WTC11 (cell line): ENCODE data around the gene ZCCHC14. TPM values are rescaled to one million over a fixed set of nuclear protein-coding genes. Genes with fewer than 3 reads are reported as not detected.
"Not testable (repeated sequence)": the region's sequence is repeated elsewhere in the genome, so short reads cannot be mapped to it uniquely, and the experiment has no call there.

Experiments used
- ATAC-seq: fragments of 200-7000 bp; cut with Tn5 transposase; 2 replicates; pipeline ENCODE4 v1.10.0; 2021; ENCODE audit warnings: mild to moderate bottlenecking, moderate library complexity
- CTCF ChIA-PET: fragments of 300-600 bp; sonication (Branson Sonifier 250); formaldehyde crosslinking; loops from one replicate; lab custom pipeline; 2021; ENCODE audit warnings: antibody characterized with exemption; lab: Charles Lee
- POLR2A ChIA-PET: fragments of 350-600 bp; sonication (Branson Sonifier 250); formaldehyde crosslinking; loops from one replicate; lab custom pipeline; 2021; ENCODE audit warnings: antibody characterized with exemption; lab: Charles Lee
- DNase-seq: peaks from one replicate; pipeline ENCODE4 v3.0.0; 2021; ENCODE audit warnings: low spot score
- H3K27ac Mint-ChIP-seq: 2 replicates; pipeline ENCODE4 v1.8.0; 2021; ENCODE audit warnings: mixed read lengths
- H3K27me3 Mint-ChIP-seq: 2 replicates; pipeline ENCODE4 v1.8.0; 2021; ENCODE audit warnings: low read depth, mild to moderate bottlenecking, moderate library complexity, mixed read lengths
- H3K36me3 Mint-ChIP-seq: 2 replicates; pipeline ENCODE4 v1.8.0; 2021; ENCODE audit warnings: mixed read lengths
- H3K4me1 Mint-ChIP-seq: 2 replicates; pipeline ENCODE4 v1.8.0; 2022; ENCODE audit warnings: mixed read lengths
- H3K4me3 Mint-ChIP-seq: 2 replicates; pipeline ENCODE4 v1.8.0; 2021; ENCODE audit warnings: mild to moderate bottlenecking, moderate library complexity, mixed read lengths
- H3K9me3 Mint-ChIP-seq: 2 replicates; pipeline ENCODE4 v1.8.0; 2021; ENCODE audit warnings: mixed read lengths
- ARID4B ChIP-seq: sonication (generic); formaldehyde crosslinking; IDR thresholded peaks from 2 replicates; pipeline ENCODE4 v1.8.0; 2023; ENCODE audit warnings: missing genetic modification reagents, mild to moderate bottlenecking, borderline replicate concordance
- ATF1 ChIP-seq: sonication (generic); formaldehyde crosslinking; IDR thresholded peaks from 2 replicates; pipeline ENCODE4 v1.8.1; 2023; ENCODE audit warnings: mild to moderate bottlenecking, moderate library complexity, missing genetic modification reagents
- ATF3 ChIP-seq: sonication (generic); formaldehyde crosslinking; conservative IDR thresholded peaks from 2 replicates; pipeline ENCODE4 v1.8.1; 2022; ENCODE audit warnings: mild to moderate bottlenecking, missing genetic modification reagents
- CREB1 ChIP-seq: sonication (generic); formaldehyde crosslinking; IDR thresholded peaks from 2 replicates; pipeline ENCODE4 v1.8.0; 2023; ENCODE audit warnings: mild to moderate bottlenecking, missing genetic modification reagents
- E2F4 ChIP-seq: sonication (generic); formaldehyde crosslinking; IDR thresholded peaks from 2 replicates; pipeline ENCODE4 v1.8.1; 2022; ENCODE audit warnings: low read depth, mild to moderate bottlenecking, moderate library complexity, missing genetic modification reagents, borderline replicate concordance
- ELF4 ChIP-seq: sonication (generic); formaldehyde crosslinking; IDR thresholded peaks from 2 replicates; pipeline ENCODE4 v1.8.1; 2022; ENCODE audit warnings: low read depth, mild to moderate bottlenecking, moderate library complexity, missing genetic modification reagents
- EMX1 ChIP-seq: fragments of 250-450 bp; sonication (Bioruptor Pico); IDR thresholded peaks from 2 replicates; pipeline ENCODE4 v1.8.0; 2021; ENCODE audit warnings: mild to moderate bottlenecking
- FOXK1 ChIP-seq: sonication (generic); formaldehyde crosslinking; IDR thresholded peaks from 2 replicates; pipeline ENCODE4 v1.8.0; 2022; ENCODE audit warnings: mild to moderate bottlenecking, moderate library complexity, missing genetic modification reagents
- GABPB1 ChIP-seq: sonication (generic); formaldehyde crosslinking; IDR thresholded peaks from 2 replicates; pipeline ENCODE4 v1.8.1; 2023; ENCODE audit warnings: mild to moderate bottlenecking, missing genetic modification reagents
- MLX ChIP-seq: sonication (generic); formaldehyde crosslinking; IDR thresholded peaks from 2 replicates; pipeline ENCODE4 v1.8.1; 2023; ENCODE audit warnings: mild to moderate bottlenecking, missing genetic modification reagents, moderate library complexity
- MXD4 ChIP-seq: fragments of 250-450 bp; sonication (Bioruptor Pico); IDR thresholded peaks from 2 replicates; pipeline ENCODE4 v1.8.0; 2021; ENCODE audit warnings: mild to moderate bottlenecking, moderate library complexity, borderline replicate concordance
- NFYB ChIP-seq: sonication (generic); formaldehyde crosslinking; conservative IDR thresholded peaks from 2 replicates; pipeline ENCODE4 v1.8.0; 2022; ENCODE audit warnings: low read depth, missing genetic modification reagents
- RELA ChIP-seq: sonication (generic); formaldehyde crosslinking; IDR thresholded peaks from 2 replicates; pipeline ENCODE4 v1.8.1; 2022; ENCODE audit warnings: missing genetic modification reagents, mild to moderate bottlenecking, borderline replicate concordance
- SMAD4 ChIP-seq: sonication (generic); formaldehyde crosslinking; IDR thresholded peaks from 2 replicates; pipeline ENCODE4 v1.8.0; 2022; ENCODE audit warnings: mild to moderate bottlenecking, missing genetic modification reagents
- SP1 ChIP-seq: sonication (generic); formaldehyde crosslinking; conservative IDR thresholded peaks from 2 replicates; pipeline ENCODE4 v1.8.1; 2022; ENCODE audit warnings: missing genetic modification reagents
- USF1 ChIP-seq: sonication (generic); formaldehyde crosslinking; IDR thresholded peaks from 2 replicates; pipeline ENCODE4 v1.8.0; 2022; ENCODE audit warnings: mild to moderate bottlenecking, missing genetic modification reagents
- ZNF219 ChIP-seq: sonication (generic); formaldehyde crosslinking; IDR thresholded peaks from 2 replicates; pipeline ENCODE4 v1.8.0; 2023; ENCODE audit warnings: missing genetic modification reagents, mild to moderate bottlenecking, borderline replicate concordance
- ZNF423 ChIP-seq: fragments of 250-450 bp; sonication (Bioruptor Pico); IDR thresholded peaks from 2 replicates; pipeline ENCODE4 v2.1.2; 2022; ENCODE audit warnings: mild to moderate bottlenecking, moderate library complexity
- ZNF512 ChIP-seq: sonication (generic); formaldehyde crosslinking; IDR thresholded peaks from 2 replicates; pipeline ENCODE4 v1.8.1; 2022; ENCODE audit warnings: missing genetic modification reagents, borderline replicate concordance
- total RNA-seq: library from RNA; stranded (reverse); gene quantifications from 3 replicates; pipeline ENCODE4 v1.2.3, GENCODE V29; 2021
- TF ChIP-seq, protein P1 (sequence below): sonication (generic); formaldehyde crosslinking; IDR thresholded peaks from 2 replicates; pipeline ENCODE4 v1.8.0; 2022; ENCODE audit warnings: mild to moderate bottlenecking, missing genetic modification reagents
- TF ChIP-seq, protein P2 (sequence below): sonication (generic); formaldehyde crosslinking; IDR thresholded peaks from 2 replicates; pipeline ENCODE4 v1.8.1; 2022; ENCODE audit warnings: low read depth, missing genetic modification reagents, borderline replicate concordance
- TF ChIP-seq, protein P3 (sequence below): sonication (generic); formaldehyde crosslinking; IDR thresholded peaks from 2 replicates; pipeline ENCODE4 v1.8.1; 2023; ENCODE audit warnings: mild to moderate bottlenecking, missing genetic modification reagents, moderate library complexity

The ZCCHC14 gene
- total RNA-seq, 1 experiment from 2014 or later, result 33.8 TPM

- TF ChIP-seq ZNF423 (CRISPR knock-in tag) (no peak), E2F4 (no peak), SMAD4 (CRISPR knock-in tag) (no peak), ZNF219 (CRISPR knock-in tag) (no peak), MXD4 (CRISPR knock-in tag) (no peak), ATF1 (CRISPR knock-in tag) (no peak), ZNF512 (CRISPR knock-in tag) (no peak), ELF4 (CRISPR knock-in tag) (no peak)
Observed at GRCh38 chr16:87388818-87389134, 104.0 kb downstream of the ZCCHC14 start (continued).

DNA sequence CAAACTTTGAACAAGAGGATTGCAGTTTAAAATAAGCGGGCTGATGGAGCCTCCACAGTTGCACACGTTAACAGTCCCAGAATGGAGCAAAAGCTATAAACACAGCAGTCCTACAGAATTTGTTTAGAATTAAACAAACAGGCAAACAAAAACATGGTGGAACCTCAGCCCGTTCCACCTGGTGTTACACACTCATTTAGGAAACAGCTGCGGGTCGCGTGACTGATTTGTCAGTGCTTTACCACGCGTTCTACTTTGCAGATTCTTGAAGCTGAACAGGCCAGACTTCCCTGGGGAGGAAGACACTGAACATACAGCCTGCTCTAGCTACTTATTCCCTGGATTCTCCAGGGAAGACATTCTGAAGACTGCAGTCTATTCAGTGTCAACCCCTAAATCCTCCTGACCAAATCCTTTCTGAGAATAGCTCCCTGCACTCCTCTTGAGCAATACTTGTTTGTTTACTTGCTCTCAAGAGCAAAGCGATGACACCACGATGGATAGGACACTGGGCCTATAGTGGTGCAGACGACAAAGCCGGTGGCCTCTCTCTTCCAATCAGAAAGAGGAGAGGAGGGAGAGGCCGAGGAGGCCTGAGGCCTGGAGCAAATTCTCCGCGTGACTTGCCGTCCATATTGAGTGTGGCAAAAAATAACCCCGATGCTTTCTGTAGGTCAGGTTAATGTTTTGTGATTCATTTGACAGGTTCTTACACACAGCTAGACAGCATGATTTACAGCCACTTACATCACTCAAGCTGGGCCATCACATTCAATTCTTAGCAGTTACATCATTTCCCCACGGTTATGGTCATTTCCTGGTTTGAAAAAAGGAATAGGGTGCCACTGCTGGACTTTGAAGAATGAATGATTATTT, 104.6 kb downstream of the ZCCHC14 start:
- Mint-ChIP-seq H3K36me3 (no peaks in the 10 kb centered on the region), H3K4me3 (peak overlapping the region; percentile 52), H3K27ac (peak overlapping the region; percentile 98), H3K9me3 (no peaks in the 10 kb centered on the region), H3K4me1 (peaks cover 22% of the 10 kb centered on the region), H3K27me3 (no peaks in the 10 kb centered on the region)
- ATAC-seq (peak; percentile 68), DNase-seq (peak; percentile 85)
- ChIA-PET CTCF (interaction anchor here (1.1 to 1.6 kb wide), 5 partner anchors 73 to 248 kb away, joined by 3 to 5 read pairs (median 4); no protein-coding TSS in a partner anchor), POLR2A (interaction anchor here (0.6 kb wide), 1 partner anchor 465 kb away, joined by 3 read pairs; no protein-coding TSS in a partner anchor)
- TF ChIP-seq EMX1 (CRISPR knock-in tag) (no peak), MLX (no peak), GABPB1 (CRISPR knock-in tag) (peak; percentile 100), CREB1 (CRISPR knock-in tag) (no peak), ARID4B (no peak), USF1 (CRISPR knock-in tag) (peak; percentile 81; the same call in 1 of the 2 replicates), SP1 (peak; percentile 87), FOXK1 (CRISPR knock-in tag) (peak; percentile 98), RELA (CRISPR knock-in tag) (no peak), ATF3 (no peak), NFYB (CRISPR knock-in tag) (peak; percentile 91)
- TF ChIP-seq, protein P1, sequence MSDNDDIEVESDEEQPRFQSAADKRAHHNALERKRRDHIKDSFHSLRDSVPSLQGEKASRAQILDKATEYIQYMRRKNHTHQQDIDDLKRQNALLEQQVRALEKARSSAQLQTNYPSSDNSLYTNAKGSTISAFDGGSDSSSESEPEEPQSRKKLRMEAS (CRISPR knock-in tag), result peak; percentile 31; the same call in 1 of the 2 replicates
- TF ChIP-seq, protein P2, sequence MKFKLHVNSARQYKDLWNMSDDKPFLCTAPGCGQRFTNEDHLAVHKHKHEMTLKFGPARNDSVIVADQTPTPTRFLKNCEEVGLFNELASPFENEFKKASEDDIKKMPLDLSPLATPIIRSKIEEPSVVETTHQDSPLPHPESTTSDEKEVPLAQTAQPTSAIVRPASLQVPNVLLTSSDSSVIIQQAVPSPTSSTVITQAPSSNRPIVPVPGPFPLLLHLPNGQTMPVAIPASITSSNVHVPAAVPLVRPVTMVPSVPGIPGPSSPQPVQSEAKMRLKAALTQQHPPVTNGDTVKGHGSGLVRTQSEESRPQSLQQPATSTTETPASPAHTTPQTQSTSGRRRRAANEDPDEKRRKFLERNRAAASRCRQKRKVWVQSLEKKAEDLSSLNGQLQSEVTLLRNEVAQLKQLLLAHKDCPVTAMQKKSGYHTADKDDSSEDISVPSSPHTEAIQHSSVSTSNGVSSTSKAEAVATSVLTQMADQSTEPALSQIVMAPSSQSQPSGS (CRISPR knock-in tag), result no peak
- TF ChIP-seq, protein P3, sequence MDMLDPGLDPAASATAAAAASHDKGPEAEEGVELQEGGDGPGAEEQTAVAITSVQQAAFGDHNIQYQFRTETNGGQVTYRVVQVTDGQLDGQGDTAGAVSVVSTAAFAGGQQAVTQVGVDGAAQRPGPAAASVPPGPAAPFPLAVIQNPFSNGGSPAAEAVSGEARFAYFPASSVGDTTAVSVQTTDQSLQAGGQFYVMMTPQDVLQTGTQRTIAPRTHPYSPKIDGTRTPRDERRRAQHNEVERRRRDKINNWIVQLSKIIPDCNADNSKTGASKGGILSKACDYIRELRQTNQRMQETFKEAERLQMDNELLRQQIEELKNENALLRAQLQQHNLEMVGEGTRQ (CRISPR knock-in tag), result peak; percentile 86

DNA sequence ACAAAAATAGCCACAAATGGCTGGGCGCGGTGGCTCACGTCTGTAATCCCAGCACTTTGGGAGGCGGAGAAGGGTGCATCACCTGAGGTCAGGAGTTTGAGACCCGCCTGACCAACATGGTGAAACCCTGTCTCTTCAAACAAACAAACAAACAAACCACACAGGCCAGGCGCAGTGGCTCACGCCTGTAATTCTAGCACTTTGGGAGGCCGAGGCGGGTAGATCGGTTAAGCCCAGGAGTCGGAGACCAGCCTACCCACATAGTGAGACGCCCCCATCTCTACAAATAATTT, 108.0 kb downstream of the ZCCHC14 start:
- H3K36me3 Mint-ChIP-seq, DNase-seq, ATAC-seq, H3K9me3 Mint-ChIP-seq, POLR2A ChIA-PET, H3K27me3 Mint-ChIP-seq: not testable (repeated sequence)
- Mint-ChIP-seq H3K4me1 (peaks cover 39% of the 10 kb centered on the region), H3K4me3 (peak overlapping the region; percentile 80), H3K27ac (peak overlapping the region; percentile 94)
- CTCF ChIA-PET, result interaction anchor here (0.7 to 2.1 kb wide), 2 partner anchors 10 to 246 kb away, joined by 3 to 19 read pairs; no protein-coding TSS in a partner anchor
